Measurements from ENCODE around the gene CLDN1.
"Not testable (repeated sequence)": the region's sequence is repeated elsewhere in the genome, so short reads cannot be mapped to it uniquely, and the experiment has no call there.

The CLDN1 gene

DNA sequence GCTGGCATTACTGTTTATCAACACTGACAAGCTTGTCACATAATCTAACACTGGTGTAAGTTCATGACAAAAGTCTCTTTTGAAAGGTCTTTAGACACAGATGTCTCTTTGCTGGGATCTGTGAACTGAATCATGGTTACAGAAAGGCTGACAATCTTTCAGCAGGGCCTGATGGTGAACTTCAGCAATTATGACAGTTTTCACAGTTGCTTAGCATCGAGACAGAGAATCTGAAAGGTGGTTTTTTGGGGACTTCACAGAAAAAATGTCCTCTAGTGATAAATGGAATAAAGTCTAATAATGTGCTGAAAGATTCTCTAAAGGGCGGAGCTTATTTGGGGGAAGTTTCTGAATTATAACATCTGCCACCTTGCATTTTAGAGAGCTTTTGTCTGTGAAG is 32.3 kb downstream of the CLDN1 start:
- DNase-seq: no peak

DNA sequence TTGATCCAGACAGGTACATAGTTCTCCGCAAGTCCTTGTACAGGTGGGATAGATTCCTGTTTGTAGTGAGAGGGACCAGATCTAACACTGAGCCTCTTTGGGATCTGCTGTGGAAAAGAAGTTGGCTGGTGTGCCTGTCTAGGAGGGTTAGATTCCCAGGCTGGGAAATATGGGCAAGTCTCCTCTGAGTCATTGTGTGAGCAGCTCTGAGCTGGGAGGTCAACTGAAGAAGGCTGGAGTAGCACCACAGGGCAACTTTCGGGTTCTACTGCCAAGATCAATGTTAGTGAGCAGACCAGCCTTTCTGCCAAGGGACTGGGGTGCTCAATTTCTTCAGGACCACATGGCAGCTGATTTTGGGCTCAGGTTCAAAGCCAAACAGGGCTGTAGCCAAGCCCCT is 33.4 kb downstream of the CLDN1 start:
- no peak for DNase-seq

DNA sequence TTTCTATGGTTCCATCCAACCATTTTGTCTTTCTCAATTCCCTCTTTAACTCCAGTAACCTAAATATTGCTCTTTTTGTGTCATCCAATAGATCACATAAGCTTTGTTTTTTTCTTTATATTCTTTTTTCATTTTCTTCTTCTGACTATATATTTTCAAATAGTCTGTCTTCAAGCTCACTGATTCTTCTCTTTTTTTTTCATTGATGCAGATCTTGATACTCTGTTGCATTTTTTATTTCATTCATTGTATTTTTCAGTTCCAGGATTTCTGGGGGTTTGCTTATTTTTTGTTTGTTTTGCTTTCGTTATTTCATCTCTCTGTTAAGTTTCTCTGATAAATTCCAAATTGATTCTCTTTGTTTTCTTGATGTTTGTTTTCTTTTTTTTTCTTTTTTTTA is 36.2 kb downstream of the CLDN1 start:
- DNase-seq: no peak

DNA sequence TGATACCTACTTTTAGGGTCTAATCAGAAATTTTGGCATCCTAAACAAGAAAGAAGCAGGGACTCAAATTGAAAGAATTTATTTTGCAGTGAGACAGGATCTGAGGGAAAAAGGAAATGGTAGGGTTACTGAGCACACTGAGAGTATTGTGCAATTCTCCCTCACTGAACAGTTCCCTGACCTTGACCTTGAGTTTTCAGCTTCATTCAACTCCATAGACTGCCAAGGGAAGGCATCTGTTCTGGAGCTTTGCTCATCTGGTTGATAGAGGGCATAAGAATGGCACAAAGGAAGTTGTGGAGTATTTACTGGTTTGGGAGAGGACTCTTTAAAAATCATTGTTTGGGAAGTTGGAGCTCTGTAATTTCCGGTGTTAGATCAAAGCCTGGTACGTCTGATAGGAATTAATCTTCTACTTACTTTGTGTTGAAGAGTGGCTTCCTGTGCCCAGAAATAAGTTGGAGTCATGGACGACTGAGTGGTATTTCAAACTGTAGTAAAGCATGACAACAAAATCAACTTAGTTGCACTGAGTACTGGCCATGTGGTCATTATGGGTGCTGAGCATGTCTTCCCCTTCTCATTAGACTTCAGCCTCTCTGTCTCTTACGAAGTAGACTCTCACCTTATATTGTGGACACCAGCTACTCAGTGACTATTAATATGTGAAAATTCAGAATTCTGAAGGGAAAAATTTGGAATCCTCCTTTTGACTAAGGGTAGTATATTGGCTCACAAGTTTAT is 40.8 kb downstream of the CLDN1 start:
- no peak for DNase-seq

DNA sequence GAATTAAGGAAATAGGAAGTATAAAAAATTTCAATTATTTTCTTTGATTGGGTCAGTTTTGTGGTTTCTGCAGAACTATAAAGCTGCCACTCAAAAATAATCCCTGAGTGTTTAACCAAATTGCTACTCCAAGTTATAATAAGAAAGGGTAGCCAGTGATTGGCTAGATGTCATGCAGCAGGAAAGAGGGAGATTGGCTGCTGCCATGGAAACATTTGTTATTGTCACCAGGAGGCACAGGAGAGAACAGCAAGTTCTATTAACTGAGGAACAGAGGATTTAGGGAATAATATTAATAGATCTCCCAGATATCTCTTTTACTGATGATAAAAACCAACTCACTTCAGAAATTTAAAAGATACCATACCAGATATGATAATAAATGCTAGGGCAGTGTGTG is 42.6 kb downstream of the CLDN1 start:
- no peak for DNase-seq

DNA sequence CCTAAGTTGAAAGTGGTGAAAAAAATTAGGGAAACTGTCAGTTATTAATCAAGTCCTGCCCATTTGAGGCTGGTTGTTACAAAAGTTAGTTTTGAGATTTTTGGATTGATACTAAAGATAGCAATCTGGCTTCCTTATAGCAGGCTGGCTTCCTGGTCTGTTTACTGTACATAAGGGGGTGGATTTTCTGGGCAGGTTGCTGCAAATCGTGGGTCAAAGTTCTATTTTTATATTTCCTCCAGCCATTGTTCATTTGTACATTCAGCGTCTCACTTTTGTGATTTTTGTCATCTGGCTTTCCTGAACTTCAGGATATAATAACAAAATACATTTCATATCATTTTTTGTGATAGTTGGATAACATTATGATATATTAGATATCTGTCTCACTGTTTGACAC is 49.5 kb downstream of the CLDN1 start:
- DNase-seq: no peak

DNA sequence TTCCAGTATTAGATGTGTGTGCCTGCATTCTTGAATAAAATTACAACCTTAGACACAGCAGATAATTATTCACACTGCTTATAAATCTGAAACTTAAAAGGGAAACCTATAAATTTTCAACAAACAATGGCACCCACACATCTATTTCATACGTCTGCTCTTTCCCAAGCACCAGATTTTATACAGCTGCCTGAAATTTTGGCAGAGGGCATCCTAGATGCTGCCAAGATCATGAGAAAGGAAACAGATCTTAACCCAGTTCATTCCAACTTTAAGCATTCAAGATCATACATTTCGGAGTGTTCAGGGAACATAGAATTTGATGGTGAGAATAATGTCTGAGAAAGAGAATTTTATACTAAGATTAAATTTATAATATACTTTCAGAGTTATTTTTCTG is 53.1 kb downstream of the CLDN1 start:
- no peak for DNase-seq

DNA sequence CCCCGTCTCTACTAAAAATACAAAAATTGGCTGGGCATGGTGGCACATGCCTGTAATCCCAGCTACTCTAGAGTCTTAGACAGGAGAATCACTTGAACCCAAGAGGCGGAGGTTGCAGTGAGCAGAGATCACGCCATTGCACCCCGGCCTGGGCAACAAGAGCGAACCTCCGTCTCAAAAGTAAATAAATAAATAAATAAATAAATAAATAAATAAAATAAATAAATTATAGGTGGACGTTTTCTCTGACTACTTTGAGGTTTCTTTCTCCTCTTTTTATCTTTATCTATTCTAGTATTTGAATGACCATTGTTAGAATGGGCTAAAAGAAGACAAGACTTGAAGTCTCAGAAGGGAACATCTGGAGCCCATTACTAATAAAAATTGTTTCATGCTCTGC is 54.8 kb downstream of the CLDN1 start:
- not testable (repeated sequence) for DNase-seq

DNA sequence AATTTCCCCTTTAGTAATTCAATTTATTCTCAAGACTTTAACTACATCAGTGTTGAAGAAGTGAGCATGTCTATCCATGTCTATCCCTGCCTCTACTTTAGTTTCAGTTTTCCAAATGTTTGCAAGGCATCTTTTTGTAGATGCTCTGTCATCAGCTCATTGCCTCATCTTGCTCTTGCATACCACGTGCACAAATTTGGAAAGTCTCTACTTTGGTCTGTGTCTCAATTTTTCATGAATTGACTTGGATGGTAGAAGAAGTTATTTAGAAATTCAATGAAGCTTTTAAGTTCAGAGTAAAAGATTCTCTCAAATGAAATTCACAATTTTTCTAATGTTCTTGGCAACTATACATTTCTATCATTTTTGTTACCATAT is 55.3 kb downstream of the CLDN1 start:
- DNase-seq: no peak

DNA sequence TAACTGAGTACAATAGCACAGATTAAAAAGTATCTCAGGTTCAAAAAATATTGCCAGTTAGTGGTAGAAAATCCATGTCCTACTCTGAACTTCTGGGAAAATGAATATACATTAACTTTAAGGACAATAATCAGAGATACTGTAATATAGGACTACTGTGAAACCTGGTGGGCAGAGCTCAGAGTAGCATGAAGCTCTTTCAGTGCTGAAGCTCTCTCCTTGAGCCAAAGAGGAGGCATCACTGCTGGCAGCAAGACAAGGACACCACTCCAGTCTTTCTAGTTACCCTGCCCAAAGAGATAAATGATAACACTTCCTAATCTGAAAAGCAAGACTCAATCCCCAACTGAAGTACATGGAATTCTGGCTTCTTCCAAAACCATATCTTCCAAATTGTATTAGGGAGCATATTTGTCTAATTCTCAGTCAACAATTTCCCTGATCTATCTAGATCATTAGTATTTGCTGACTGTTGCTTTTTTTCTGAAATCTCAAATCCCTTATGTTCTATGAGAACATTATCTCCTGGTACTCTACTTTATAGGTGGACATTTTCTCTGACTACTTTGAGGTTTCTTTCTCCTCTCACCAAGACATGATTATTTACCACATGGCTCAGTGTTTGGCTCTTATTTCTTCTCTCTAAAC is 55.9 kb downstream of the CLDN1 start:
- DNase-seq: no peak

DNA sequence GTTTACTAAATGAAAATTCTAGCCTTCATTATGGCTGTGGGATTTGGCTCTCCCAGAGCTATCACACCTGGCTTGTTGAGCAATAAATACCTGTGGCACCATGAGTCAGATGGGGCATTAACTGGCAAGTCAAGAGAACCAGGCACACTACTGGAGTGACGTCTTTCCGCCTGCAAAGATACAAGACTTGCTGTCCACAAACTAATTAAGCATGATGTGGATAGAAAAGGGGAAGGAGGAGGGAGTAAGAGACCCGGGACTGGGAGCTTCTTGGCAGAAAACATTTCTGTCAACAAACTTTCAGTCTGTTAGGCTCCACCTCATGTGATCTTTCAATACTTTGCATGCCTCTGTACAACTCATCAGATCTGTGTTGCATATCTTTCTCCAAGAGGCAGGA is 56.5 kb downstream of the CLDN1 start:
- no peak for DNase-seq

DNA sequence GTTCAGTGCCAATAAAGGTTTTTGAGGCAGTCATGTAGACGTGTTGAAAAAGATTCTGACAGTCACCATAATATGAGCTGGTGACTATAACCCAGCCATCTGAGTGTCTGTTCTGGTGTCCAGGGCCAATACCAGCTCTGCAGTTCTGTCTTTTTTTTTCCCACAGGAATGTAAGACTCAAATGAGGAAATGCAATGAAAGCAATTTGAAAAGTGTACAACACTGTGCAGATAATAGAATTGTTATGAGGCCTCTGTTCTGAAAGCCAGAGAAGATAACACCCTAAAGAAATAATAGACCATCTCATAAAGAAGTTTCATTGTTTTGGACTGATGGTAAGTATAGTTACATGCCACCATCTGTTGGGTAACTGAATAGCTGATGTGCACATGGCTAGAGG is 57.1 kb downstream of the CLDN1 start:
- DNase-seq: no peak

DNA sequence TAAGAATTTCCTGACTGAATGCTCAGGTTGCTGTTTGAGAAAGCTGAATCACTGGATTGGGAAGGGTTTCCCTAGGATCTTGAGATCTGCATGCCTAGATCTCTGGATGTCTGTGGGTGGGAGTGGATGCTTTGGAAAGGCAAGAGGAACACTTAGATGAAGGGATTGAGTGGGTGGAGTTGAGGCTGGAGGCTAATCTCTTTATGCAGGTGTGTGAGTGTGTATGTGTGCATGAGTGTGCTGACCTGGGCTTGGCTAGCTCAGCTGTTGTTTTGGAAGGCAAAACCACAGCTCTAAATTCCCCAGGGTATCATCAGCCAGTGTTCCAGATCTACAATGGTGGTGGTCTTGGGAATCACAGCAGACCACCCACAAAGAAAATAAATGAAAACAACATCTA is 60.5 kb downstream of the CLDN1 start:
- no peak for DNase-seq

DNA sequence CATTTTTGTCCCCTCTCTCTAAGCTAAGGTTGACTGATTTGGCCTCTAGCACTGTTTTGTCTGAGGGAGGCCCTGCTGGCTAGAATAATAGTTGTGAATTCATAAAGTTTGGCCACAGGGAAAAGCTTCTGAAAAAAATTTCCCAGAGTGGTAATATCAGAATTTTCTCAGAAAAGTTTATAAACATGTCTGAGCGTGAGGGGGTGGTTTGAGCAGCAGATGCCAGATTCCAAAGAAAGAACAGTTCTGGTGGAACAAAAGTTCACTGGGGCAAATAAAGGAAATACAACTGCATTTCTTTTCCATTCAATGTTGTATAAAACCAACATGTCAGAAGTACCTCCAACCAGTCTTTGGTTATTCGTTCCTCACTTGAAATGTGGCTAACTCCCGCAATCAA is 61.2 kb downstream of the CLDN1 start:
- no peak for DNase-seq

DNA sequence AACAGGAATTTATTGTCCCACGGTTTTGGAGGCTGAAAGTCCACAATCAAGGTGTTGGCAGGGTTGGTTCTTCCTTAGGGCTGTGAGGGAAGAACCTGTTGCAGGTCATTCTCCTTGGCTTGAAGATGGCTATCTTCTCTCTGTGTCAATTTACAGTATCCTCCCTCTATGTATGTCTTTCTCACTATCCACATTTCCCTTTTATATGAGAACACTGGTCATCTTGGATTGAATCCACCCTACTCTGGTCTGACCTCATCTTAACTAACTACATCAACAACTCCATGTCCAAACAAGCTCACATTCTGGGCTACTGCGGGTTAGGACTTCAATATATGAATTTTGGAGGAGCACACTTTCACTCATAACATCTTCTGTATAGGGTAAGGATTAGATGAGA is 61.9 kb downstream of the CLDN1 start:
- no peak for DNase-seq

DNA sequence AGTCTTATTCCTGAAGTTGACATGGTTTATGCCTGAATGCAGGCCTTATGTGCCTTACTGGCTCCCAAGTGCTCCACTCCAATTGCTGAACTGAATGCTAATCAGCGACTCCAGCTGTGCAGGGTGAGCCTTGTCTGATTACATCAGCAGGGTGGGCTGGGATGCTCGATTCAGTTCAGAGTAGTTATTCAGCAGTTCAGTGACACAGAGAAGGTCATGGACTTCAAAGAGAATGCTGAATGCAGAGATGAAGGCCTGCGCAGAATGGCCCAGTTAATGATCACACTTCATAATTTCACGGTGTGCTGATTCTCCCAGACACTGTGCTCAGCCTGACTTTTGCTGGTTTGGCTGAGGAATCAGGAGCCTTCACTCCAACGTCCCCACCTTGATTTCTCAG is 63.6 kb downstream of the CLDN1 start:
- no peak for DNase-seq
